Measurements from ENCODE around the gene NR1H4.
A peak's percentile ranks its signal among the peaks of the same experiment; 100 is the strongest.
"Not testable (repeated sequence)": the region's sequence is repeated elsewhere in the genome, so short reads cannot be mapped to it uniquely, and the experiment has no call there.

Gene NR1H4

DNA sequence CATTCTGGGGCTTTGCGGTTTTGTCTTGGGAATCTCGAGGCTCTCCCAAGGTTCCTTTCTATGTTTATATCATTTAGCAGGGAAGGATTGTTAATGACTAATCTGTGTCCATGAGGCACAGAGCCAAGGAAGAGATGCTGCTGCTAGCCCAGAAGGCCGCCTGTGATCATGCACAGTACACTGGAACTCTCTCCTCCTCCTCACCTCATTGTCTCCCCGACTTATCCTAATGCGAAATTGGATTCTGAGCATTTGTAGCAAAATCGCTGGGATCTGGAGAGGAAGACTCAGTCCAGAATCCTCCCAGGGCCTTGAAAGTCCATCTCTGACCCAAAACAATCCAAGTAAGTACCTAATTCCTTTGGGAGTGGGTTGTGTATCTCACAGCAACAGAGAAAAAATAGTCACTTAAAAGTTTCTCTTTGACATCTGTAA lies at the start of gene NR1H4:
TSS of gene NR1H4 (plus strand) at position 151 of the 435 bp plus-strand sequence. CDS start 19,458 bp downstream, outside the sequence.
- Mint-ChIP-seq H3K4me3 (no peak within 1 kb of the TSS), H3K9me3 (no peaks in the 10 kb centered on the region), H3K4me1 (no peaks in the 10 kb centered on the region), H3K27me3 (peaks cover 25% of the 10 kb centered on the region), H3K27ac (peak within 1 kb of the TSS in 1 of 2 donors; percentile 7)
- no peak for ATAC-seq
- no peak for DNase-seq

DNA sequence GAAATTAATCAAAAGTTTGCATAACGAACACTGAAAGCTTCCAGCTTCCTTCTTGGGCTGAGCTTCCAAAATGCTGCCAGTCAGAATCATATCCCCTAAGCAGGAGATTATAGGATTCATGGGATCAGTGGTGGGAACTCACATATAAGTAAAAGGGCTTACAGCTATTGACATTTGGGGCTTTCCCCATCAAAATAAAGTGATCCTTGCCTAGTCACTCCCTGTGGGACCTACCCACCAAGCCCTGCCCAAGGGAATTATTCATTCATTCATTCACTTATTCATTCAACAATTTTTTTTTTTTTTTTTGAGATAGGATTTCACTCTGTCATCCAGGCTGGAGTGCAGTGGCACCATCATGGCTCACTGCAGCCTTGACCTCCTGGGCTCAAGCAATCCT lies 47.5 kb upstream of the NR1H4 start:
- no peak for ATAC-seq
- Mint-ChIP-seq H3K27ac (no peak overlapping the region), H3K4me3 (no peak overlapping the region), H3K4me1 (no peaks in the 10 kb centered on the region), H3K27me3 (peaks cover 7% of the 10 kb centered on the region), H3K9me3 (peaks cover 19 to 24% of the 10 kb centered on the region in 2 donors)
- DNase-seq = no peak

DNA sequence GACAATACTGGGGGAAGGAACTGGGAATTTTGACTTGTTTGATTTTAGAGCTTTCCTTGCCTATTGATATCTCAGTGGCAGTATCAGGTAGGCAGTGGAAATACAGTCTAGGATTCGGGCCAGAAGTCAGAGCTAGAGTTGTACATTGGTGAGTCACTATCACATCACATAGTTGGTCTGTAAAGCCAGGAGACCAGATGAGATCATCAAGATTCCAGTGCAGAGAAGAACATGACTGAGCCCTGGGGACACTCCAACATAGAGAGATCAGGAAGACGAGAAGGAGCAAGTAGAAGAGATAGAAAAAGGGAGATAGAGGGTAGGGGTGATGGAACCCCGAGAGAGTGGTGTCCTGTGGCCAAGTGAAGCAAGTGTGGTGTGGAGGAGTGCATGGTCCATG lies 46.6 kb upstream of the NR1H4 start:
- Mint-ChIP-seq H3K4me1 (no peaks in the 10 kb centered on the region), H3K27me3 (peaks cover 7% of the 10 kb centered on the region), H3K27ac (no peak overlapping the region), H3K4me3 (no peak overlapping the region), H3K9me3 (peaks cover 19 to 24% of the 10 kb centered on the region in 2 donors)
- ATAC-seq = no peak
- DNase-seq = no peak

DNA sequence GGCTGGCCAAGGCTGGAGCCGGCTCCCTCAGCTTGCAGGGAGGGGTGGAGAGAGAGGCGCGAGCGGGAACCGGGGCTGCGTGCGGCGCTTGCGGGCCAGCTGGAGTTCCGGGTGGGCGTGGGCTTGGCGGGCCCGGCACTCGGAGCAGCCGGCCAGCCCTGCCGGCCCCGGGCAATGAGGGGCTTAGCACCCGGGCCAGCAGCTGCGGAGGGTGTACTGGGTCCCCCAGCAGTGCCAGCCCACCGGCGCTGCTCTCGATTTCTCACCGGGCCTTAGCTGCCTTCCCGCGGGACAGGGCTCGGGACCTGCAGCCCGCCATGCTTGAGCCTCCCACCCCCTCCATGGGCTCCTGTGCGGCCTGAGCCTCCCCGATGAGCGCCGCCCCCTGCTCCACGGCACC lies 43.4 kb upstream of the NR1H4 start:
- H3K4me3 Mint-ChIP-seq, DNase-seq, H3K27ac Mint-ChIP-seq, H3K27me3 Mint-ChIP-seq, ATAC-seq, H3K4me1 Mint-ChIP-seq: not testable (repeated sequence)
- H3K9me3 Mint-ChIP-seq = peaks cover 10 to 16% of the 10 kb centered on the region in 2 donors

DNA sequence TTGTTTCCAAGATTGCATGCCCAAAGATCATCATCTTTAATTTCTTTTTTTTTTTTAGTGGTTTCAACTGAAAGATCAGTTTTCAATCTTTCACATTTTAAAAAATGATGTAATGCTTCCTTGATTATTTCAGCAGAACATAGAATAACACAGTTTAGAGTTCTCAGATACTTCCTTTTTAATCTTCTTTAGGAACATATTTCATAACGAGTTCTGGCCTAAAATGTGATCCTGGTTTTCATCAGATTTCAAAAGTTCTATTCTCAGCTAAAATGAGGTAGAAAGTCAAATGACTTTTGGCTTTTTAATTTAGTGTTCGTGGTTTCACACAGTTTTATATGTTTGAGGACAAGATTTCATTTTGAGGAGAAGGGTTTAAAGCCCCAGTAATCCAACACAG lies 40.0 kb upstream of the NR1H4 start:
- H3K4me3 Mint-ChIP-seq = no peak overlapping the region
- H3K9me3 Mint-ChIP-seq = no peaks in the 10 kb centered on the region
- DNase-seq (no peak), ATAC-seq (no peak)
- H3K27ac Mint-ChIP-seq = peak overlapping the region in 1 of 2 donors; percentile 16
- H3K27me3 Mint-ChIP-seq = no peaks in the 10 kb centered on the region
- no peaks in the 10 kb centered on the region for H3K4me1 Mint-ChIP-seq

DNA sequence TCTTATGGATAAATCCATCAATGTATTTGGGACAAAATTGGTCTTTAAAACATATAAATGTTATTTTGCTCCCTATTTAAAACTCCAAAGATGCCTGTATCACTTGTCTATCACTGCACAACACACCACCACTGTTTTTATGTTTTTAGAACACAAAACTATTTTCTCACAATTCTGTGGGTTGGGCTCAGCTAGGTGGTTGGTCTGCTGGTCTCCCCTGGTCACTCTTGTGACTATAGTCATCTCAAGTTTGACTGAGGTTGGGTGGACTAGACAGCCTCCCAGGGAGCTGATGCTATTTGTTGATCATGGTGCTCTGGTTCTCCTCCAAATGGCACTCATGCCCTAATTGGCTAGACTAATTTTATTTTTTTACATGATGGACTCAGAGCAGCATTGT lies 39.5 kb upstream of the NR1H4 start:
- Mint-ChIP-seq H3K27ac (no peak overlapping the region), H3K4me3 (no peak overlapping the region), H3K4me1 (no peaks in the 10 kb centered on the region), H3K27me3 (no peaks in the 10 kb centered on the region), H3K9me3 (no peaks in the 10 kb centered on the region)
- no peak for ATAC-seq
- no peak for DNase-seq

DNA sequence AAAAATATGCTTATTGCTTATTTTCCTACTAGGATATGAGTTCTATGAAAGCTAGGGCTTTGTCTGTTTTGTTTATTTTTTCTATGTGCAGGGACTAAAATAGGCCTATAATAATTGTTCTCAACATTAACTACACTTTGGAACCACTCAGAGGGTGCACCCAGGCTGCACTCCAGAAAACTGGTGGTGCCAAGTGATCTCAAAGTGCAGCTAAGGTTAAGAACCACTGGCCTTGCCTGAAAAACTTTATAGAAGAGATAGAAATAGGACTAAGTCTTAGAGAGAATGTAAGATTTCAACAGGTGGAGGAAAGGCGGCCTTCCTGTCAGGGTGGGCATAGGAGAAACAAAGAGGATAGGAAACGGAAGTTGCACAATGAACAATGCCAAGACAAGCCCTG lies 37.7 kb upstream of the NR1H4 start:
- H3K9me3 Mint-ChIP-seq = no peaks in the 10 kb centered on the region
- H3K4me1 Mint-ChIP-seq = no peaks in the 10 kb centered on the region
- ATAC-seq (no peak), DNase-seq (no peak)
- H3K27me3 Mint-ChIP-seq = no peaks in the 10 kb centered on the region
- H3K27ac Mint-ChIP-seq = no peak overlapping the region
- no peak overlapping the region for H3K4me3 Mint-ChIP-seq

DNA sequence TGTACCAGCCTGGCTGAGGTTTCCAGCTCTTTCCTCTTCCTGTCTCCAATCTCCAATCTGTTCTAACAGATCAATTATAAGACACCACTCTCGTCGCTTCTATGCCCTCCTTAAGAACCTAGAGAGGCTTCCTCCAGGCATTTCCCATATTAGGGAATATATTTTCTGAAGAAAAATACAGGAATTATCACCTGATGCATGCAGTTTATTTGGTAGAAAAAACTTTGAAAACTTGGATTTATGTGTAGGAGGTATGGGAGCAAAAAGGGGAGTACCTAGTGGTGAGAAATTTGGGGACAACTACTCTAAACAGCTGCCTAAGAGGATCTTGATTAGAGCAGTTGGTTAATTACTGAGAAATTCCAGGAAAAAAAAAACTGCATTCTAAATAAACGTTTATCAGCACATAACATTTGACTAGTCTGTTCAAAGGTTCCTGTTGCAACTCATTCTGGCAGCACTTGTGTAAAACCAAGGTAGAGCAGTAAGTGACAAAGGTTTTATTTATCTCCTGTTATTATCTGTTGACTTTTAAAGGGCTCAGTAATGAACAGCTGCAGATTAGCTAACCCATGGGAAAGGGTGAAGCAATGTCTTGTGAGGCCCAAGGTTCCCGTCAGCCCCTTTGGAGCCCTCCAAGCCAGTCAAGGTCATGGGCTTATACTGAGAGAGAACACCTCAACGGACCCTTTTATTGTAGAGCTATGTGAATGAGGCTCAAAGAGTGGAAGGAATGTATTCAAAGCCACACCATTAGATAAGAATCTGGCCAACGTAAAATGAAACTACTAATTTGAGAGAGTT lies 36.4 kb upstream of the NR1H4 start:
- ATAC-seq = no peak
- no peak overlapping the region for H3K27ac Mint-ChIP-seq
- no peak overlapping the region for H3K4me3 Mint-ChIP-seq
- no peaks in the 10 kb centered on the region for H3K27me3 Mint-ChIP-seq
- DNase-seq = no peak
- no peaks in the 10 kb centered on the region for H3K9me3 Mint-ChIP-seq
- H3K4me1 Mint-ChIP-seq = no peaks in the 10 kb centered on the region

DNA sequence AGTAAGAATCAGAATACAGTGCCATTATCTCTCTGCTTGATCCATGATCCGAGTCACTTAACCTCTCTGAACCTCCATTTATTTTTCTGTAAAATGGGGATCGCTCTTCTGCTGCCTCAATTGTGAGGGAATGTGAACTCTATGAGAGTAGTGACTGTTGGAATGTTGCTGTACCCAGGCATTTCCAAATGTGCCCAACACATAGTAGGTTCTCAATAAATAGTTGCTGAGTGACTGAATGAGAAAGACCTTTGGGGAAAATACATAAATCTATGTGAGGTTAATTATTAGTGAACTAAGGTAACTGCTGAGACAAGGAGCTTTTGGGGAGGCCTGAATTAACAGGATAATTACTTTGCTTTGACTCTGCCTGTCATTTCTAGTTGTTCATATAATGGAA lies 33.9 kb upstream of the NR1H4 start:
- H3K27ac Mint-ChIP-seq = no peak overlapping the region
- no peaks in the 10 kb centered on the region for H3K9me3 Mint-ChIP-seq
- no peaks in the 10 kb centered on the region for H3K27me3 Mint-ChIP-seq
- no peaks in the 10 kb centered on the region for H3K4me1 Mint-ChIP-seq
- DNase-seq (no peak), ATAC-seq (no peak)
- H3K4me3 Mint-ChIP-seq = no peak overlapping the region

DNA sequence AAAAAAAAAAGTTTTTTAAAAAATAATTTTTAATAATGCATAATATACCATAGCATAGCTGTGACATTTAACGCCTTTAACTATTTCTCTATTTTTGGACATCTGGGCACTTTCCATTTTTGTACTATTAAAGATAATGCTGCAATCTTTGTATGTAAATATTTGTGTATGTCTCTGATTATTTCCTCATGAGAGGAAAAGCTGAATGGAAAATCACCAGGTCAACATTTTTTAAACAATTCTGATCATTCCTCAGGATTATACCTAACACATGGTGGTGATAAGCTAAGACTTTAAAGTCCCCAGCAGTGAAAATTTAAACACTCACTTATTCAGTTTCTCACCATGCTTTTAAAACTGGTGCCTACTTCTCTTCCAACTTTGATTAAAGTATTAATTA lies 31.3 kb upstream of the NR1H4 start:
- Mint-ChIP-seq H3K27me3 (peaks cover 15% of the 10 kb centered on the region), H3K27ac (no peak overlapping the region), H3K4me1 (no peaks in the 10 kb centered on the region), H3K9me3 (no peaks in the 10 kb centered on the region), H3K4me3 (no peak overlapping the region)
- no peak for ATAC-seq
- DNase-seq = no peak

DNA sequence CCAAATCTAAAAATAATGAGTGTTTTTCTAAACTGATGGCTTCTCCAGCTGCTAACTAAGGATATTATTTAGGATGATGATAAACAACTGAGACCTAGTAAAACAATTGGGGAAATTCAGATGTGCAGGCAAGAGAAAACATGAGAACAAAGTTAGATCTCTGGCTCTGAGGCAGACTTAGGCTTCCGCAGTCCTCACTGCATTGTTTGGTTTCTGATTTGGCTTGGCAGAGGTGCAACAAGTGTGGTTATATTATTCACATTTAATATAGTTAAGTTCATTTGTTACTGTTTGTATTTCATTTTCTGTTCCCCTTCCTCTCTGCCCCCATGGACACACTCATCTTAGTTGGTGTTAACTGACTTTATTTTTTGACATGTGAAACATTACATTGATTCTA lies 30.2 kb upstream of the NR1H4 start:
- ATAC-seq (no peak), DNase-seq (no peak)
- H3K27me3 Mint-ChIP-seq = peaks cover 19% of the 10 kb centered on the region
- H3K9me3 Mint-ChIP-seq = no peaks in the 10 kb centered on the region
- no peak overlapping the region for H3K4me3 Mint-ChIP-seq
- no peak overlapping the region for H3K27ac Mint-ChIP-seq
- H3K4me1 Mint-ChIP-seq = no peaks in the 10 kb centered on the region

DNA sequence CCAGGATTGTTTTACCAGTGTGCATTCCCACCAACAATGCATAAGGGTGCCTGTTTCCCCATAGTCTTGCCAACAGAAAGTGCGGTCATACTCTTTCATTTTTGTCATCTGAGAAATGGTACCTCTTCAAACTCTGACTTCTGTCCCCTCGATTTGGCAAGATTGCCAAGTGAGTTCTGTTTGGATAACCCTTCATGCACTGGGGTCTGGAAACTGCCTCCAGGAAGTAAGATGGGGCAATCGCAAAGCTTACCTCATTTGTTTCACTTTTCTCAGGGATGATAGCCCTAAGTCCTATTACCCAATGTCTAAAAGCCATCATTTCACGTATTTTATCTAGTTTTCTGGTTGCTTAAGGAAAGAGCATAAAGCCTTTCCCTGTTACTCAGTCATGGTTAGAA lies 28.6 kb upstream of the NR1H4 start:
- DNase-seq = no peak
- H3K9me3 Mint-ChIP-seq = no peaks in the 10 kb centered on the region
- H3K4me1 Mint-ChIP-seq = no peaks in the 10 kb centered on the region
- H3K27ac Mint-ChIP-seq = no peak overlapping the region
- ATAC-seq = no peak
- H3K27me3 Mint-ChIP-seq = peaks cover 19% of the 10 kb centered on the region
- no peak overlapping the region for H3K4me3 Mint-ChIP-seq

DNA sequence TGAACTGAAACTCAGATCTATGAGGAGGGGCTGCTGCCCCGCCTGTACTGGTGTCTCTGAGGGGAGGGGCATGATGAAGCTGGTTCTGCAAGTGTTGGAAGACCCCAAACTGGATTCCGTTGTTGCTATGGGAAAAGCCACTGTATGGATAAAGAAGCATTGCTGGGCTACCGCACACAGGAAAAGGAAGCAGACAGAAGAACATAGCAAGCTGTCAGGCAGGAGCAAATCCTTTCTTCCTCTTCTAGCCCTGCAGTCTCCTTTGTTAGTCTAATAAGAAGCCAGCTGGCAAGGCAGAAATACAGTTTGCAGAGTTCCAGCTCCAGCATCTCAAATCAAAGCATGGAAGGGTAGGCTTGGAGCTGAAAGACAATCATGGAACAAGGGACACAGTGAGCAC lies 26.3 kb upstream of the NR1H4 start:
- ATAC-seq (no peak), DNase-seq (no peak)
- Mint-ChIP-seq H3K9me3 (no peaks in the 10 kb centered on the region), H3K4me1 (no peaks in the 10 kb centered on the region), H3K4me3 (no peak overlapping the region), H3K27me3 (peaks cover 34% of the 10 kb centered on the region), H3K27ac (no peak overlapping the region)

DNA sequence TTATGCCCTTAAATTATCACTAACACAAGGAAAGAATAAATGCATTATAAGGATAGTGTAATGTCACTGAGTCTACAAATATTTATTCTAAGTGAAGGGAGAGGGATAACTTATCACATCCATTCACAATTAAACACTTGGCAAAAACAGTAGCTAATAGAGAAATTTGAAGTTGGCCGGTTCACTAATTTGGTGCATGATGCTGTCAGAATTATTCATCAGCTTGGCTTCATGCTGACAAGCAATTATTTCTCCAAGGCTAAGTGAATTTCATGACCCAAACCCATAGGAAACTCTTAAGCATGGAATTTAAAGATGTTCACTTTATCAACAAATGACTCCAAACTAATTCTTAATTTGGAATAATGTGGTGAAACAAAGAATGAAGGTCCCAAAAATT lies 25.0 kb upstream of the NR1H4 start:
- no peaks in the 10 kb centered on the region for H3K9me3 Mint-ChIP-seq
- H3K27me3 Mint-ChIP-seq = peaks cover 34% of the 10 kb centered on the region
- H3K4me1 Mint-ChIP-seq = no peaks in the 10 kb centered on the region
- ATAC-seq (no peak), DNase-seq (no peak)
- peak overlapping the region in 1 of 2 donors; percentile 38 for H3K27ac Mint-ChIP-seq
- H3K4me3 Mint-ChIP-seq = no peak overlapping the region

DNA sequence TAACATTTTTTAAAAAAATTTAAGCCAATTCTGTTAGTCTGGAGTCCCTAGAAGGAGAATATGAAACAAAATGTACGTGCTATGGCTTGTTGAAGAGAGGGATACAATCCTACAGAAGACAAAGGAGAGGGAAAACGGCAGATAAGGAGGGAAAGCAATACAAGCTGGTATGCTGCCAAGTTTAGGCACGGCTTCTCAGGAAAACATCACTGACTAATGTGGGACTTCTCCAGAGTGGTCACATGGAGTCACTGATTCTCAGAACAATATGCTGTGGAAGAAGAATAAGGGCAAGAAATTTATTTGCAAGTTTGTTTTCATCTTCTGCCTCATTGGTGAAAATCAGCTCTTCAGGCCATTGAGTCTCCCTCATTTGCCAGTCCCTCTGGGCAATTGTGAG lies 22.9 kb upstream of the NR1H4 start:
- no peak overlapping the region for H3K4me3 Mint-ChIP-seq
- no peak overlapping the region for H3K27ac Mint-ChIP-seq
- H3K4me1 Mint-ChIP-seq = no peaks in the 10 kb centered on the region
- DNase-seq (no peak), ATAC-seq (no peak)
- H3K9me3 Mint-ChIP-seq = no peaks in the 10 kb centered on the region
- H3K27me3 Mint-ChIP-seq = peaks cover 28% of the 10 kb centered on the region

DNA sequence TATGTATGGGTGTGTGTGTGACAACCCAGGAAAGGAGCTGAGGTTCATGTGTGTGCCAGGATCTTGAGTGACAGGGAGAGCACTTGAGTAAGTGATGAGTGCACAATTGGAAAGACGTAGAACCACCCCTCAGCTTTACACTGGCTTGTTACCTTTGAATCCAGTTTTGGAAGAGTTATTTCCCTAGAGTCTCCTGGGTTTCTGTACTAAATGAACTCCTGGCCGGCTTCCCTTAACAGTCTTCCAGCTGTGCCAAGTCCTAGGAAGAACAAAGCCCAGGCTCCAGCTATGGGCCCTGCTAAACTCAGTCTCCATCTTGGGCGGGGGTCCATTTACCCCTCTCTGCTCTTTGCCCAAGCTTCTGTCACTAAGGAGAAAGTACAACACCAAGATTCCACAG lies 19.7 kb upstream of the NR1H4 start:
- Mint-ChIP-seq H3K27me3 (peaks cover 21% of the 10 kb centered on the region), H3K27ac (no peak overlapping the region), H3K4me1 (no peaks in the 10 kb centered on the region), H3K4me3 (no peak overlapping the region), H3K9me3 (no peaks in the 10 kb centered on the region)
- no peak for DNase-seq
- no peak for ATAC-seq

DNA sequence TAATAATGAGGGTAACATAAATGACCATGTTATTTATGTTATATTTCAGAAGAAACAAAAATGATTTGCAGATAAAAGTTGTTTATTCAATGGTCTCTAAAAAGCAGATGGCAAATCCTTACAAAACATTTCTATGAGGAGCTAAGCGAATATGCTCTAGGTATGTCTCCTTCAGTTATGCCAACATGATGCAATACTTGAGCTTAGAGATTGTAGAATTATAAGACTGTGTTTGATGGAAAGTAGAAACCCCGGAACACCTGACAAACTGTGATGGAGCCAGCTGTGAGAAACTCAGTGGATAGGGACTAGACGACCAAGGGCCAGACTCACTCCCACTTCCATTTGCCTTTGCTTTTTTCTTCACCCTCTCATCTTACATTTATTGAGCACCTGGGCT lies 17.8 kb upstream of the NR1H4 start:
- no peaks in the 10 kb centered on the region for H3K4me1 Mint-ChIP-seq
- peaks cover 21% of the 10 kb centered on the region for H3K27me3 Mint-ChIP-seq
- ATAC-seq (no peak), DNase-seq (no peak)
- no peaks in the 10 kb centered on the region for H3K9me3 Mint-ChIP-seq
- no peak overlapping the region for H3K4me3 Mint-ChIP-seq
- H3K27ac Mint-ChIP-seq = no peak overlapping the region
